ENCODE data around the gene LTBP1.
"Not testable (repeated sequence)": the region's sequence is repeated elsewhere in the genome, so short reads cannot be mapped to it uniquely, and the experiment has no call there.

Gene LTBP1

DNA sequence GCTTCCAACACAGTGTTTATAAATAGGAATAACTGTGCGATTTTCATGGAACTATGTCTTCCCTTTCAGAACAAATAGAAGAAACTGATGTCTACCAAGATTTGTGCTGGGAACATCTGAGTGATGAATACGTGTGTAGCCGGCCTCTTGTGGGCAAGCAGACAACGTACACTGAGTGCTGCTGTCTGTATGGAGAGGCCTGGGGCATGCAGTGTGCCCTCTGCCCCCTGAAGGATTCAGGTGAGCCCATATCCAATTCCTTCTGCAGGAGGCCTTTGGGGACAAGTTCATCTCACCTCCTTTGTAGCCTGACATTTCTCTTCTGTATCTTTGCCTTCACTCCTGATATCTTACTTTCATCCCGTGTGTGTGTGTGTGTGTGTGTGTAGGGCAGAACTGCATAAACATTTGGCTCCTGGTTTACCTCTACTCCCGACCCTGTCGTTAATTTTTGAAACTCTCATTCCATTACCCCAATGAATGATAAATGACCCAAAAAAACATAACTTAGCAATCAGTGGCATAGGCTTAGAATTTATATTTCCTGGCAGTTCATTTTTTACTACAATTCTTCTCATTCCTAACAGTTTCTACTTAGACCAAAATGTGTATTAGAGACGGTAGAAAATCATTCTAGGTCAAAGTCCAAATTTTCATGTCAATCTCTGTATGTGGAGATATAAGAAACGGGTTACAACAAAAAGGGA is 418.7 kb downstream of the LTBP1 start:
- H3K4me1 Mint-ChIP-seq (ENCODE audit: low read depth) = no peaks in the 10 kb centered on the region
- no peak overlapping the region for H3K27ac Mint-ChIP-seq
- peaks cover 10% of the 10 kb centered on the region for H3K27me3 Mint-ChIP-seq

DNA sequence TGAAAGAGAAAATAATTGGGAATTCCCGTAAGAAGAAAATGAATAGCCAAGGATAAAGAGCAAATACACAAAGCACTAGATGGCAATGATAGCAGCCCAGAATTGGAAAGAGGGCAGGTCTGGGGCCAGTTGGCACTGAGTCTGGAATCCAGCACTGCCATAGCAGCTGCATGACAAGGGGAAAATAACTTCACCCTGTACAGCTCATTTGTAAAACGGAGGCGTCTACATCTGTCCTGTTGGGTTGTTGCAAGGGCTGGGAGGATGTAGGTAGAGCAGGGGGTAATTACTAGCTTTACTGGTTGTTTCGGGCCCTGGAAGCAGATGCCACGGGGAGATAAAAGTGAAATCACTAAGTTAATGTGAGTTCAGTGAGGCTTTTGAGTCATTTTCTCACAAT is 419.7 kb downstream of the LTBP1 start:
- peaks cover 10% of the 10 kb centered on the region for H3K27me3 Mint-ChIP-seq
- no peaks in the 10 kb centered on the region for H3K4me1 Mint-ChIP-seq (ENCODE audit: low read depth)
- no peak overlapping the region for H3K4me3 Mint-ChIP-seq
- no peak overlapping the region for H3K27ac Mint-ChIP-seq
- no peaks in the 10 kb centered on the region for H3K9me3 Mint-ChIP-seq
- no peaks in the 10 kb centered on the region for H3K36me3 Mint-ChIP-seq (ENCODE audit: low read depth)

More for the DNA sequence above, 418.7 kb downstream of the LTBP1 start:
- H3K4me3 Mint-ChIP-seq = no peak overlapping the region
- no peaks in the 10 kb centered on the region for H3K36me3 Mint-ChIP-seq (ENCODE audit: low read depth)
- H3K9me3 Mint-ChIP-seq = no peaks in the 10 kb centered on the region

- not testable (repeated sequence) for H3K4me3 Mint-ChIP-seq; H3K36me3 Mint-ChIP-seq (ENCODE audit: low read depth); H3K9me3 Mint-ChIP-seq; H3K27ac Mint-ChIP-seq; H3K4me1 Mint-ChIP-seq (ENCODE audit: low read depth); H3K27me3 Mint-ChIP-seq
Observed at GRCh38 chr2:33368524-33368923, 421.8 kb downstream of the LTBP1 start.

- no peaks in the 10 kb centered on the region for H3K4me1 Mint-ChIP-seq (ENCODE audit: low read depth)
- H3K4me3 Mint-ChIP-seq = no peak overlapping the region
- H3K9me3 Mint-ChIP-seq = no peaks in the 10 kb centered on the region
- no peaks in the 10 kb centered on the region for H3K36me3 Mint-ChIP-seq (ENCODE audit: low read depth)
- no peak overlapping the region for H3K27ac Mint-ChIP-seq
- peaks cover 10% of the 10 kb centered on the region for H3K27me3 Mint-ChIP-seq
Observed at GRCh38 chr2:33369191-33369590, 422.4 kb downstream of the LTBP1 start.

- no peaks in the 10 kb centered on the region for H3K27me3 Mint-ChIP-seq
- no peaks in the 10 kb centered on the region for H3K36me3 Mint-ChIP-seq (ENCODE audit: low read depth)
- H3K9me3 Mint-ChIP-seq = no peaks in the 10 kb centered on the region
- no peak overlapping the region for H3K4me3 Mint-ChIP-seq
- no peak overlapping the region for H3K27ac Mint-ChIP-seq
- no peaks in the 10 kb centered on the region for H3K4me1 Mint-ChIP-seq (ENCODE audit: low read depth)
Observed at GRCh38 chr2:33370636-33371265, 424.0 kb downstream of the LTBP1 start.

GRCh38 chr2:33371304-33372090 is 424.7 kb downstream of the LTBP1 start:
- H3K9me3 Mint-ChIP-seq = no peaks in the 10 kb centered on the region
- H3K4me1 Mint-ChIP-seq (ENCODE audit: low read depth) = no peaks in the 10 kb centered on the region
- H3K27me3 Mint-ChIP-seq = no peaks in the 10 kb centered on the region
- H3K27ac Mint-ChIP-seq = no peak overlapping the region
- no peaks in the 10 kb centered on the region for H3K36me3 Mint-ChIP-seq (ENCODE audit: low read depth)
- H3K4me3 Mint-ChIP-seq = no peak overlapping the region

GRCh38 chr2:33372940-33373553 is 426.3 kb downstream of the LTBP1 start:
- H3K27ac Mint-ChIP-seq = no peak overlapping the region
- H3K9me3 Mint-ChIP-seq = no peaks in the 10 kb centered on the region
- no peaks in the 10 kb centered on the region for H3K4me1 Mint-ChIP-seq (ENCODE audit: low read depth)
- no peak overlapping the region for H3K4me3 Mint-ChIP-seq
- H3K36me3 Mint-ChIP-seq (ENCODE audit: low read depth) = no peaks in the 10 kb centered on the region
- H3K27me3 Mint-ChIP-seq = no peaks in the 10 kb centered on the region

- H3K9me3 Mint-ChIP-seq = no peaks in the 10 kb centered on the region
- no peak overlapping the region for H3K4me3 Mint-ChIP-seq
- H3K4me1 Mint-ChIP-seq (ENCODE audit: low read depth) = no peaks in the 10 kb centered on the region
- H3K27ac Mint-ChIP-seq = no peak overlapping the region
- no peaks in the 10 kb centered on the region for H3K36me3 Mint-ChIP-seq (ENCODE audit: low read depth)
- no peaks in the 10 kb centered on the region for H3K27me3 Mint-ChIP-seq
Observed at GRCh38 chr2:33373986-33374385, 427.2 kb downstream of the LTBP1 start.

DNA sequence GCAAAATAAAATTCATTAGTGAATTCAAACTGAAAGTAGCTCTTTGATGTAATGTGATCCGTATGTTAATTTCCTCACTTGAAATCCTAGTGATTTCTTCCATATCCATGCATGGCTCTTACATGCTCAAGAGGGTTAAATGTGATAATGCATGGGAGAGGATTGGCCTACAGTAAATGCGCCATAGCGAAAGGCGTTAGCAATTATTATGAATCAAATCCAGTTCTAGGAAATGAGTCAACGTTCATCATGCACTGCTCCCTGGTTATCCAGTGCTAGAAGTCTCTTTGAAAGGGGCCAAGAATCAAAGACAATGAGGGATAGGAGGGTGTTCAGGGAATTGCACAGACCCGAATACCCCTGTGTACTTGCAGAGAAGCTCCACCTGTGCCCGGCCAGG is 428.3 kb downstream of the LTBP1 start:
- Mint-ChIP-seq H3K27me3 (no peaks in the 10 kb centered on the region), H3K27ac (no peak overlapping the region), H3K4me3 (no peak overlapping the region), H3K36me3 (ENCODE audit: low read depth) (no peaks in the 10 kb centered on the region), H3K9me3 (no peaks in the 10 kb centered on the region), H3K4me1 (ENCODE audit: low read depth) (no peaks in the 10 kb centered on the region)

- H3K27me3 Mint-ChIP-seq = no peaks in the 10 kb centered on the region
- no peak overlapping the region for H3K4me3 Mint-ChIP-seq
- no peaks in the 10 kb centered on the region for H3K9me3 Mint-ChIP-seq
- H3K4me1 Mint-ChIP-seq (ENCODE audit: low read depth) = peaks cover 2% of the 10 kb centered on the region
- H3K36me3 Mint-ChIP-seq (ENCODE audit: low read depth) = no peaks in the 10 kb centered on the region
- no peak overlapping the region for H3K27ac Mint-ChIP-seq
Observed at GRCh38 chr2:33377048-33377447, 430.3 kb downstream of the LTBP1 start.

DNA sequence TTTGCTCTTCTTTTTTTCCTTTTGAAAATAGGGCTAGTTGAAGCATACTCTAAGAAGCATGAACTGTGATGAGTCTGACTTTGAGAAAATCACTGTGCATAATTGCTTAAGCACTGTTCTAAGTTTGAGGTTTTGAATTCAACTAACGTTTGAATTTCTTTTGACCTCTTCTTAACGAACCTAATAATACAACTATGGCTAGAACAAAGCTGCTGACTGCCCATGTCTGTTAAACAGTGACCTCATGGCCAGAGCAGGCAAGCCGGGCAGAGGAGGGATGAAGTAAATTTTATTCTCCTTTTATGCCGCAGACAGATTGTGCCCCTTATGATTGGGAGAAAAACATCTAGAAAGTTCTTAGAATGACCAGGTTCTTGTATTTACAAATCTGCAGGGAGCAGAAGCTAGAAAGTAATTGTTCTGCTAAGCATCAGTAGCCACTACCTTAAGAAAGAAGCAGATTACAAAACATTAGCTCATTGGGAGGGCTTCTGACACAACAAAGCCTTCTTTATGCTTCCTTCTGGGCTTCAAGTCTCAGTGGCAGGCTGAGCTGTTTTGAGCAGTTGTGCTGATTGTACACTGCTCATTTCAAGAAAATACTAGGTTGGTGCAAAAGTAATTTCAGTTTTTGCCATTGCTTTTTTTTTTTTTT is 431.9 kb downstream of the LTBP1 start:
- H3K9me3 Mint-ChIP-seq = no peaks in the 10 kb centered on the region
- peaks cover 2% of the 10 kb centered on the region for H3K4me1 Mint-ChIP-seq (ENCODE audit: low read depth)
- H3K4me3 Mint-ChIP-seq = no peak overlapping the region
- H3K27me3 Mint-ChIP-seq = no peaks in the 10 kb centered on the region
- H3K27ac Mint-ChIP-seq = no peak overlapping the region
- H3K36me3 Mint-ChIP-seq (ENCODE audit: low read depth) = no peaks in the 10 kb centered on the region

DNA sequence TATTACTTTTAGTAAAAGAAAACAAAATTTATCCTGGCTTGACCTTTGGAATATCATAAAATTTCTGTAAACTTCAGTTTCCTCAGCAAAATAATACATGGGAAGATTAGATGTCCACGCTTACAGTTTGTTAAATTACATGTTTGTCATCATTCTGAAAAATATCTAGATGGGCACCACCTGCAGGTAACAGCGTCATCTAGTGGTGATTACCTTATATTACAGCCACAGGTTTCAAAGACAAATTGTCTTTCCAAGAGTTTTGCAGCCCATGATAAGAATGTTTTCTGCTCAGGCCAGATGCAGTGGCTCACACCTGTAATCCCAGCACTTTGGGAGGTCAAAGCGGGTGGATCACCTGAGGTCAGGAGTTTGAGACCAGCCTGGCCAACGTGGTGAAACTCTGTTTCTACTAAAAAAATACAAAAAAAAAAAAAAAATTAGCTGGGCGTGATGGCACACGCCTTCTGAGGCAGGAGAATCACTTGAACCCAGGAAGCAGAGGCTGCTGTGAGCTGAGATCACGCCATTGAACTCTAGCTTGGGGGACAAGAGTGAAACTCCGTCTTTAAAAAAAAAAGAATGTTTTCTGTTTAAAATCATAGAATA is 433.4 kb downstream of the LTBP1 start:
- Mint-ChIP-seq H3K27me3 (peaks cover 2% of the 10 kb centered on the region), H3K36me3 (ENCODE audit: low read depth) (no peaks in the 10 kb centered on the region), H3K4me3 (no peak overlapping the region), H3K27ac (no peak overlapping the region), H3K4me1 (ENCODE audit: low read depth) (peaks cover 2% of the 10 kb centered on the region), H3K9me3 (no peaks in the 10 kb centered on the region)

DNA sequence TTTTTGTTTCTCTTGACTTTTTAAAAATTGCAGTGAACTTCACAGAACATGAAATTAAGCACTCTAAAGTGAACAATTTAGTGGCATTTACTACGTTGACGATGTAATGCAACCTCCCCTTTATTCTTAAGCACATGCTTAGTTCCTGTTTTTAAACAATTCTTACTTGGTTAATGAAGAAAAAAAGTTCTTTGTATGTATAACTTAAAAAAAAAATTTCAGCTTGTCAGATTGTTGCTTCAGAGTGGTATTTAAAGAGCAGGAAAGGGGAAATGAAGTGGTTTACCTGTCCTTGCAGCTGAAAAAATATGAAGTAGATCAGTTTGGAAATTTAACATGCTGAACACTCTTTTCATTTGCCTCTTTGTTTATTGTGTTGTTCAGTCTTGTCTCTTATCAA is 434.0 kb downstream of the LTBP1 start:
- no peaks in the 10 kb centered on the region for H3K9me3 Mint-ChIP-seq
- peaks cover 2% of the 10 kb centered on the region for H3K4me1 Mint-ChIP-seq (ENCODE audit: low read depth)
- no peak overlapping the region for H3K27ac Mint-ChIP-seq
- no peaks in the 10 kb centered on the region for H3K36me3 Mint-ChIP-seq (ENCODE audit: low read depth)
- H3K4me3 Mint-ChIP-seq = no peak overlapping the region
- peaks cover 4% of the 10 kb centered on the region for H3K27me3 Mint-ChIP-seq

DNA sequence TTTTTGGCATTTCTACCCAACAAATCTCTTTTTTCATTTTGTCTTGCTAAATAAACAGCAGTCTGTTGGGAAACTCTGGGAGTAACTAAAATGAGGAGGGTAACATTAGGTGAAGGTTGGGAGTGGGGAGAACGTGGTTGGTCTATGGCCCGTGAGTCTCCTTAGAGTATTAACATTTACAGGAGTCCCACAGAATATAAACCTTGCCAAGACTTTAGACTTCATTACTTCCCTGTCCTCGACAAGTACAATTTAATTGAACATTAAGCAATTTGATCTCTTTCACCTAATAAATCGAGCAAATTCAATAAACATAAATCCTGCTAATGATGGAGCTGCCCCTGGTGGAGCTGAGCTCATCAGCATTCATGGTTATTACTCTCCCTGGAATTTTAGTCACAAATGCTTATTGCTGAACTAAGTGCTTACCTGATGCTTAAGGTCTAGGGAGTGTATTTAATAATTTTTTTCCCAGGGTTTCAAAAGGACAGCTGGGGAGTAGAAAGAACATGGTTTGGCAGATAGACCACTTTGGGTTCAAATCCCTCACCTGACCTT is 434.6 kb downstream of the LTBP1 start:
- Mint-ChIP-seq H3K27me3 (peaks cover 4% of the 10 kb centered on the region), H3K4me3 (no peak overlapping the region), H3K9me3 (no peaks in the 10 kb centered on the region), H3K36me3 (ENCODE audit: low read depth) (no peaks in the 10 kb centered on the region), H3K4me1 (ENCODE audit: low read depth) (peaks cover 2% of the 10 kb centered on the region), H3K27ac (no peak overlapping the region)

Measured in stimulated activated naive CD8-positive, alpha-beta T cell treated with anti-CD3 and anti-CD28 coated beads, Interleukin-15, Interleukin-2, amounts not matched to agents 100 ng/mL and 50 ng/mL, for 24 hours (primary cell).